ENCODE measurements around the gene PHF21B.

GRCh38 chr22:45019861-45020655 lies 10.3 kb upstream of the PHF21B start:
- TF ChIP-seq KLF10 (tag by site-specific recombination; IDR thresholded peaks at IDR 0.05) (no peak), CTCF (tag by site-specific recombination; IDR thresholded peaks at IDR 0.05) (no peak), ZNF335 (tag by site-specific recombination; conservative IDR thresholded peaks at IDR 0.05) (no peak), ZNF48 (tag by site-specific recombination; IDR thresholded peaks at IDR 0.05) (no peak), GLIS1 (tag by site-specific recombination; IDR thresholded peaks at IDR 0.05) (no peak), ZNF548 (tag by site-specific recombination; IDR thresholded peaks at IDR 0.05) (no peak), KLF16 (tag by site-specific recombination; IDR thresholded peaks at IDR 0.05) (no peak), ATF2 (tag by site-specific recombination; IDR thresholded peaks at IDR 0.05; ENCODE audit: low read depth) (no peak), ZNF266 (tag by site-specific recombination; IDR thresholded peaks at IDR 0.05; ENCODE audit: low read depth) (no peak)

Measured in HEK293 (cell line).